GM19324 (cell line): ENCODE measurements around the gene RUBCN.
"Not testable (repeated sequence)": the region's sequence is repeated elsewhere in the genome, so short reads cannot be mapped to it uniquely, and the experiment has no call there.

Experiments
- ATAC-seq: cut with Tn5 transposase; IDR thresholded peaks from one replicate; pipeline ENCODE4 v1.9.1; 2021; ENCODE audit warnings: mild to moderate bottlenecking, moderate library complexity; ENCODE audit not compliant: unreplicated experiment, low FRiP score

RUBCN gene

GRCh38 chr3:197690754-197691153, 46.0 kb downstream of the RUBCN start:
- ATAC-seq = no peak

GRCh38 chr3:197687570-197687969, 49.1 kb downstream of the RUBCN start:
- no peak for ATAC-seq

DNA sequence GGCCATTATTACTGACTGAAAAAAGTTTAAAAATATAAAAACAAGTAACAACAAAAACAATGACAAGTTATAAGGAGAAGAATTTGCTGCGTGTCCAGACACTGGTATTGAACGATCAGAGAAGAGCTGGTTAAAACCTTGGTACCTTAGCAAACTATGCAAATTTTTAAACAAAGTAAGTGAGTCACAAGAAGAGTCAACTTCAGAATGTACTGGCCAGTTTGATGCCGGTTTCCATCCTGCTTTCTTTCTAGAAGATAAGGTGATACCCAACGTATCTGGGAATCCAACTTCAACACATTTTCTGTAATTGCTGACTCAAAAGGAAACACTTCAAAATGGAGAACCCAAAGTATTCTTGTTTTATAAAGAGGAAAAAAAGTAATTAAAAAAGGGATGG, 49.8 kb downstream of the RUBCN start:
- no peak for ATAC-seq

- ATAC-seq = no peak
These were observed 51.2 kb downstream of the RUBCN start for GRCh38 chr3:197685546-197685945.

DNA sequence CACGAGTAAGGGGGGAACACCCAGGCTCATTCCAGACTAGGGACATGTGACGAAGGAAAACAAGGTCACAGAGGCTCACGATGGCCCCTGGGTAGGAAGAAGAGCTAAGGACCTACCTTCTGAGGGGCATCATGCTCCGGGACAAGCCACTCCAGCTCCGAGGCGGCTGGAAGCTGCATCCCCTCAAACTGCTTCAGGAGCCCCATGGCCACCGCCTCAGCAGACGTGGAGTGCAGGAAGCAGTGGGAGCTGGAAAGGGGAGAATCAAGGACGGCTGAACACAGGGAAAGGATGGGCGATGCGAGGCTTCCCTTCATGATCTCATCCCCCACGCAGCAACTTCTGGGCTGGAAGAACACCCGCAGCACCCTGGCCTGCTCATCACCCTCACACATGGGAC, 53.5 kb downstream of the RUBCN start:
- ATAC-seq = no peak

- ATAC-seq = no peak
These were observed 54.0 kb downstream of the RUBCN start for GRCh38 chr3:197682713-197683112.

- ATAC-seq = no peak
These were observed 55.7 kb downstream of the RUBCN start for GRCh38 chr3:197680955-197681521.

DNA sequence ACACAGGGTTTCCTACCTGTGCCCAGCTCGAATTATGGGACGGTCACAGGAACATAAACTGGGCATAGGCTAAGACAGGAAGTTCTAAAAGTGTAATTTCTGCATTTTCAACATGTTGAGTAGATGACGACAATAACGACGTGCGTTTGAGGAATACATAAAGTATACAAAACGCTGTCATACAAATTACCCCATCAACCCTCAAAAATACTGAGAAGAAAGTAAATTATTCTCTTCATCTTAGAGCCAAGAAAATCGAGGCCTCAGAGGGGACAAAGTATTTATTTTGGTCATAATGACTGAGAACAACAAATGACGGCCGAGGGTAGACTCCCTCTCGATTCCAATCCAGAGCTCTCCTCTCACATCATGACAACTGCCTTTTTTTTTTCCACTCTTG, 60.8 kb downstream of the RUBCN start:
- no peak for ATAC-seq

GRCh38 chr3:197675563-197675860, 61.2 kb downstream of the RUBCN start:
- no peak for ATAC-seq

DNA sequence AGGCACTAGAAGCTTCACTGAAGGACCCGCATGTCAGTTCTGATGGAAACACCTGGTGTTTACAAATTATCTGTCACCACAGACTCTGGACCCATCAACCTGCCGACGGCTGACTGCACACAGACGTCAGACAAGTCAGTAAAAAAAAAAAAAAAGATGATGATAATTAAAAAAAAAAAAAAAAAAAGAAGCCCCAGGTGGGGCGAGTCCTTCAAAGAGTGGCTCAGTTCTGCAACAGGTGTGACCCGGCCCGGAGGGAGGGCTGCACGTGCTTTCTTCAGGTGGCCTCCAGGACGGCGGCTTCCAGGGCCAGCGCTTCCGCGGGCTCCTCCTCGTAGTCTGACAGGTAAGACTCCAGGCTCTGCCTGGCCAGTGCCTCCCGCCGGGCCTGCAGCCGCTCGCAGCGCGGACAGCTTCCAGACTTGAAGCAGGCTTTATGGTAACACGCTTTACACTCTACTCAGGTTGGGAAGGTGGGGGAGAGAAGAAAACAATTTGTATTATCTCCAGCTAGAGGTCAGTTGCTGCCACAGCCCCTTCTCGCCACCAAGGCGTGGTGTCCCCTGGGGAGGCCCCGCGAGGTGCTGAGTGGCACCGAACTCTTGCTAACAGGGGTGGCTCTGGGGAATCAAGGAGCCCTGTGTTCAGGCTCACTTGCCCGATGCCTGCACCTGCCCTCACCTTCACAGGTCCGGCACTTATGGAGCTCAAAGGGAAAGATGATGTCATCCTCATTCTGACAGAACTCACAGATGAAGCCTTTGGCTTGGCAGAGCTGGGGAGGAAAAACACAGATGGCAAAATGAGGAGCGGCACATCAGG, 61.8 kb downstream of the RUBCN start:
- no peak for ATAC-seq

DNA sequence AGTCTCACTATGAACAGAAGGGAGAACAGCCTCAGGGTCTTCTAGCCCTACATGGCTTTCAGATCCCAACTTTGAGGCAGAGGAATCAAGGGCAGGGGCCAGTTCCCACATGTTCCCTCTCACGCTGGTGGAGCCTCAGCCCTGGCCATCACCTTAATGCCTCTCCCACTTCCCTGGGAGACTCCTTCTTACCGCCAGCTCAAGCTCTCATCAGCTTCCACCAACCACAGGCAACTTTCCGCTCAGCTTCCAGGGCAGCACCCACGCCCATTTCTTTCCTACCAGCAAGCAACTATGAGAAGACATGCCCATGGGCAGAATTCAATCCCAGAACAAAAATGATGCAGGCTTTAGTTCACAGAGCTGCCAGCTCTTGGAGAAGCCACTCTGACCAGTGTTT, 63.5 kb downstream of the RUBCN start:
- no peak for ATAC-seq

DNA sequence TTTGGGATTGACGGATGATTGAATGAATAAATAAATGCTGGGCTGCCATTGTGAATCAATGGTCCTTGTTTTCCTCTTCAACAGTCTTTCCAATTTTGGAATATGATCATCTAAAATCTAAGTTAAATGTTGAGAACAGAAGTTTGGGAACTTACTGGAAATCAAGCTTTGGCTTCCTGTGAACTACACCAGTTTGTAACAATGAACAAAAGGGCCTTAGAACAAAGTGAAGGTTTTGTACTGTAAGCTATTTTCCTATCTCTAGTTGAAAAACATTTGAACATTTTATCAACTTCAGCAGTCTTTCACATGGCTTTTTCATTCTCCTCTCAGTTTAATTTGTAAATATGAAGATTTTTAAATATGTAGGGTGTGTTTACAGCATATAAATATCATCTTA, 66.3 kb downstream of the RUBCN start:
- no peak for ATAC-seq

DNA sequence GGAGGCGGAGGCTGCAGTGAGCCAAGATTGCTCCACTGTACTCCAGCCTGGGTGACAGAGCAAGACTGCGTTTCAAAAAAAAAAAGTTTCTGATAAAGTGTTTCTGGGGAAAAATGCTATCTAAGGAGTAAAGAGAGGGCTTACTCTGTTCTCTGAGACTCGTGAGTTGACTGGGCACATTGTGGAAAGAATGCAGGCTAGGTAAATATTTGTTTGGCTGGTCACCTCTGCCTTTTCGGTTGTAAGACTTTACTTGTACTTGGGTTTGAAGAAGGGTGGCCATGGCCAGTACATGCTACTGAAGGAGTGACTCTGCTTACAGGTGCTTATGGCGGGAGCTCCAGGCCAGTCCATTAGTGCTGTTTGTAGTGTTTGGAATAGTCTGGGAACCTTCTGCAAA, 68.7 kb downstream of the RUBCN start:
- ATAC-seq = no peak

- not testable (repeated sequence) for ATAC-seq
These were observed 69.4 kb downstream of the RUBCN start for GRCh38 chr3:197667293-197667692.

DNA sequence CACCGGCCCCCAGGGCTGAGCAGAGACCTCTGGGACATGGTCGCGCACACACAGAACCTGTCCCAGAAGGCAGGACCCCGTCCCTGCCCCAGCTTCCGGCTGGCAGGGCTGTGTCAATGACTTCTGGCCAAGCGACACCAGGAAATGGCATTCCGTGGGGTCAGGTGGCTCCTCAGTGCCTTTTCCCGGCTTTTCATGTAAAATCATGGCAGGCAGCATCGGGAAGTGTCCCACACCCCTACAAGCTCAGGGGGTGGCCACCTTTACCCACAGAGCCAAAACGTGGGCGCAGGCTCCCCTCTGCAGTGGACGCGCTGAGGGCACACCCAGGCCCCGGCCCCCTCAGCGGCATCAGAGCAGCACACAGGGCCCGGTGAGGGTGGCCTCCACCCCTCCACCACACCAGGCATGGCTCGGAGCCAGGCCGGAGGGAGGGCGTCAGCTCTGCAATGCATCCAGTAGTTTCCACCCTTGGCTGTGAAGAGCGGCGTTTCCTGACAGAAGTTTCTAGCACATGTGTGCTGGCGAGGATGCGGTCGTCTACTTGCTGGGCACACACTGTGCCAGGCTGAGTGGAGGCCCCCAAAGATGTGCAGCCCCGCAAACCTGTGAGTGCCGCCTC, 70.4 kb downstream of the RUBCN start:
- ATAC-seq = not testable (repeated sequence)

DNA sequence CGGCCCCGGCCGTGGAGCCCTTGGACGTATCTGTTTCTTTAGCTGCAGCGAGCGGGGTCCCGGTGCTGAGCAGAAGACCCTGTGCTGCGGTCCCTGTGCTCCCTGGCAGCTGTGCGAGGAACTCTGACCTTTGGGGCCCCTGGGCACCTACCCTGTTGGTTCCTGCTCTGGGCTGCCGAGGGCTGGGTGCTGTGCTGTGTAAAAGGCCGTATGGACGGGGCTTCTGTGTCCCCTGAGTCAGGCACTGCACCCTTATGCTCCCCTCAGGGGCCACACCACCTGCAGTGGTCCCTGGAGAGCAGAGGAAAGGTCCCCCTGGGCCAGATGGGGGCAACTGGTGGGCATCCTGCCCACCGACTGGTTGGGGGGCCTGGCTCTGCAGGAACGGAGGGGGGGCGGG, 71.2 kb downstream of the RUBCN start:
- not testable (repeated sequence) for ATAC-seq

DNA sequence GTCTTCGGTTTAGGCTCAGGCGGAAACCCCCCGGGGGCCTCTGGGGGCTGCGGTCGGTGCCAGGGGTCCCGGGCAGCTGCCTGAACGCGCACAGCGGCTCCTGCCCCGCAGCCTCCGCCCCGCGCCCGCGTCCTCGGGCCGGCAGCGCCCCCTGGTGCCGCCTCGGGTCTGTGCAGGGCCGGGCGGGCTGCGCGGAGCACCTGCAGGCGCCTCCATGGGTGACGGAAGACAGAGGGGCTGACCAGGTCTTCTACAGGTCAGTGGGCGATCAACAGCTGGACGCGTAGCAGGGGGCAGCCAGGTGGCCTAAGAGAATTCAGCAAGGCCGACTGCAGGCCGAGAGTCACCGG, 71.6 kb downstream of the RUBCN start:
- peak; percentile 89 for ATAC-seq

- peak; percentile 46 for ATAC-seq
These were observed 72.1 kb downstream of the RUBCN start for GRCh38 chr3:197664414-197665141.

DNA sequence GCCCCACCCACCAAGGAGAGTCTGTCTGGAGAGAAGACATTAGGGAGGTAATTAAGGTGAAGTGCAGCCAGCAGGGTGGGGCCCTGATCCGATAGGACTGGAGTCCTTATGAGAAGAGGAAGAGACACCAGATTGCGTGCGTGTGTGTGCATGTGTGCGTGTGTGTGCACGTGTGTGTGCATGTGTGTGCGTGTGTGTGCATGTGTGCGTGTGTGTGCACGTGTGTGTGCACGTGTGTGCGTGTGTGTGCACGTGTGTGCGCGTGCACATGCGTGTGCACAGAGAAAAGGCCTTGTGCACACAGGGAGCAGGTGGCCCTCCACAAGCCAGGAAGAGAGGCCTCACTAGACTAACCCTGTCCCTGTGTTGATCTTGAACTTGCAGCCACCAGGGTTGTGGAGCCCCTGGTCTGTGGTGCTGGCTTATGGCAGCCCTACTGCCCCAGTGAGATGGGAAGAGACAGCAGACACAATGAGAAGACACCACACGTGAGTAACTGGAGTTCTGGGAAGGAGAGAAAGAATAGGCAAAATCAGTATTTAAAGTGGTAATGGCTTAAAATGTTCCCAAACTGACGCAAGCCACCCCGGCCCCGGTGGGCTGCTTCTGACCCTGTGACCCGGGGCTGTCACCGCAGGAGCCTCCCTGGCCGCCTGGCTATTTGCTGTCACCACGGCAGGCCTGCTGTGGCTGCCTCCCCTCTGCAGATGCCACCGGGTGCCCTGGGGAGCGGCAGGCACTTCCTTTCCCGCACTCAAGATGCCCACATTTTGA, 73.2 kb downstream of the RUBCN start:
- not testable (repeated sequence) for ATAC-seq

DNA sequence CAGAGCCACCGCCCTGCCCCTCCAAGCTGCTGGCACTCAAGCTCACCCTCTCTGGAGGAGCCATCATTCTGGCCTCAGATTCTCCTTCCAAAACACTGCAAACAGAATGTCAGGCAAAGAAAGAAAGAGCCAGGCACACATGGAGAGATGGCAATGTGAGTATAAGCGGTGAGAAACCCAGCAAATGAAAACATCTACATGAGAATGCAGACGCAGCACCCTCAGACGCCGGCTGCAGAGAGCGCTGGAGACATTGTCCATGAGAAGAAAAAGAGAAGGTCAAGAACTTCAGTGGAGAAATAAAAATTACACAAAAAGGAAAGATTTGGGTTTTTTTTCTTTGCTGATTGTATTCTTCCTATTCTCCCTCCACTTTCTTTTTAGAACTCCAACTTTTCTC, 74.4 kb downstream of the RUBCN start:
- ATAC-seq = not testable (repeated sequence)

DNA sequence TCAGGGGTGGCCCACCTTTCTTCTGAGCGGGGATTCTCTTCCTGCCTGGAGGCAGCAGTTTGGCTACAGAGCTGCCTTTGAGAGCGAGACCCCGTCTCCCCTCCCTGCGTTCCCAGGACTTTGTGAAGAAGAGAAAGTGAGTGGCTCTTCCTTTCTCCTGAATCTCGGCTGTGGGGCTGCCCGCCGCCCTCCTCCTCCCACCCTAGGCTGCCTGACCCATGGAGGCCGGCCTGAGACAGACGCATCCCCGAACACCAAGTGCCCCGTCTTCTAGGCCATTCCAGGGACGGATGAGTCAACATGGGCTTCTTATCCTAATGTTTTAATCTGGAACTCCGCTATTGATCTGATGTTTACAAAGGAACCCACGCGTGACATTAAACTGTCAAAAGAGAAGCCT, 74.8 kb downstream of the RUBCN start:
- not testable (repeated sequence) for ATAC-seq
